GM23248 (cell line): Measurements from ENCODE around the gene PDGFRB.

ENCODE experiments used
- EZH2 ChIP-seq: fragments of 200-600 bp; sonication (generic); IDR thresholded peaks from 2 replicates; pipeline ENCODE4 v1.6.1; 2018; ENCODE audit warnings: antibody characterized with exemption, mild to moderate bottlenecking; ENCODE audit not compliant: insufficient read depth, poor library complexity, severe bottlenecking
- EZH2phosphoT487 ChIP-seq: fragments of 200-600 bp; sonication (generic); IDR thresholded peaks from 2 replicates; pipeline ENCODE4 v1.6.1; 2018; ENCODE audit warnings: antibody characterized with exemption, moderate library complexity, mild to moderate bottlenecking, low read depth; ENCODE audit not compliant: insufficient read depth

GRCh38 chr5:150144879-150145278 is 10.8 kb downstream of the PDGFRB start:
- no peak for TF ChIP-seq EZH2
- no peak for TF ChIP-seq EZH2phosphoT487
